Endothelial cell of hepatic sinusoid (primary cell): ENCODE measurements around the gene SLC36A3.
"Not testable (repeated sequence)": the region's sequence is repeated elsewhere in the genome, so short reads cannot be mapped to it uniquely, and the experiment has no call there.

Experiments used
- in situ Hi-C: cut with HindIII; loops from 2 replicates; pipeline ENCODE4 v1.10.0; 2017; ENCODE audit warnings: low sequenced_read_pairs

Gene SLC36A3

DNA sequence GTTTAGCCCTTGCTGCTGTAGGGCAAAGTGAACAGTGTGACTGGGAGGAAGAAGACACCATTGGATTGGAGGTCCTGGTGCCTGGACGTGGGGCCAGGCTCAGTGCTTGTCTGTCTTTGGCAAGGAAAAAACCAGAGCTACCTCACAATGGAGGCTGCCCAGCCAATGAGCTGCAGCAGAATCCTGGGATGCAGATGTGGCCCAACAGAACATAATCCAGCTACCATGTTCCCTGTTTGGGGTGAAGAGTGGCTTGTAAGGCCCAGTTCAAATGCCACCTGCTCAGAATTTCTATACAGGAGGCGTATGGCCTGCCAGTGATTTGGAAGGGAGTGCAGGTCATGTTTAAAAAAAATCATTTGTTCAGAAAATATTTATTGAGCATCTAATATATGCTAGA is at the start of gene SLC36A3:
Gene SLC36A3, minus strand, starts transcription at position 101 of the 400 bp plus-strand sequence. CDS start 412 bp downstream, outside the sequence.
- in situ Hi-C loops = no loop called here

DNA sequence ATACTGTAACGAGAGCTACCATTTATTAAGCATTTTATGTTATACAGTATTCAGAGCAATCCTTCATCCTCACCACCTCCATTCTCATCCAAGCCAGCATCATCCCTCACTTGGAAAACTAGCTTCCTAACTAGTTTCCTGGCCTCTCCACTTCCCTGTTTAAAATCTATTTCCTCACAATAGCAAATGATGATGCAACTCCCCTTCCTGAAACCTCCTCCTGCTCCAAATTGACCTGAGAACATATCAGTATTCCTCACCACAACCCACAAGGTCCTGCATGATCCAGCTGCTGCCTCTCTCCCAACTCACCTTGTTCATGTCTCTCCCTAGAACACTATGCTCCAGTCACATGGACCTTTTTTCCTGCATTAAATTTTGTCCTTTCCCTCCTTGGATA is 48.1 kb upstream of the SLC36A3 start:
- in situ Hi-C loops = no loop called here

DNA sequence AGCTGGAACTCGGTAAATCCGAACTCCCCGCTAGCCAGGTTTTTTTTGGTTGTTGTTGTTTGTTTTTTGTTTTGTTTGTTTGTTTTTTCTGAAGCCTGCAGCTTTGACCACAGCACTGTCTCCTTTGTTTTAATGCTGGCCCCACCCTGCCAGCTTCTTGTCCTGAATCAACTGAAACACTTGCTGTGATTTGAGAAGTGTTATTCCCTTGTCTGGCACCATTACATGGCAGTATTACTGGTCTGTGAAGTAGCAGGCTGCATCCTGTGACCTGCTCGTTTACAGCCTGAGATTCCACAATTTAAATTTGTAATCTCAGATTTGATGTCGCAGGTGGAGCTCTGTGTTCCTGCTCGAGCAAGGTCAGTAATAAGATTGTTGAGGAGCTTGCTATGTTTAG is 45.2 kb upstream of the SLC36A3 start:
- in situ Hi-C loops = no loop called here

DNA sequence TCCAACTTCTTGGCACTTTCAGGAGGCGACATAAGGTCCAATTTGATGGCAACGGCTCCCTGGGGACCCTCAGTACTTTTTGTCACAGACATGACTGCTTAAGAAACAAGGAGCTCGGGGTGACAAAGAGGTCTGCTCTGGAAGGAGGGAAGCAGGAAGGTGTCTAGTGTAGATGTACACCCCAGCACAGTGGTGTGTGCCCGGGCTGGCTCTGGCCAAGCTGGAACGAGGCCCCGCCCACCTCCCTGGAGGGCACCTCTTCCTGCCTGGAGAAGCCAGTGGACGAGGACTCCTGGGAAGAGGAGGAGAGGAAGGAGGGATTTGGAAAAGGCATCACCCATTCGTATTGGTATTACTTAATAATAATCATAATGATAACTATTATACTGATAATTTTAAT is 43.8 kb upstream of the SLC36A3 start, which contains the start of gene SLC36A2:
Gene SLC36A2, minus strand, starts transcription at position 191 of the 400 bp plus-strand sequence. Its CDS starts 99 bp downstream, at position 92.
- in situ Hi-C loops = no loop called here

DNA sequence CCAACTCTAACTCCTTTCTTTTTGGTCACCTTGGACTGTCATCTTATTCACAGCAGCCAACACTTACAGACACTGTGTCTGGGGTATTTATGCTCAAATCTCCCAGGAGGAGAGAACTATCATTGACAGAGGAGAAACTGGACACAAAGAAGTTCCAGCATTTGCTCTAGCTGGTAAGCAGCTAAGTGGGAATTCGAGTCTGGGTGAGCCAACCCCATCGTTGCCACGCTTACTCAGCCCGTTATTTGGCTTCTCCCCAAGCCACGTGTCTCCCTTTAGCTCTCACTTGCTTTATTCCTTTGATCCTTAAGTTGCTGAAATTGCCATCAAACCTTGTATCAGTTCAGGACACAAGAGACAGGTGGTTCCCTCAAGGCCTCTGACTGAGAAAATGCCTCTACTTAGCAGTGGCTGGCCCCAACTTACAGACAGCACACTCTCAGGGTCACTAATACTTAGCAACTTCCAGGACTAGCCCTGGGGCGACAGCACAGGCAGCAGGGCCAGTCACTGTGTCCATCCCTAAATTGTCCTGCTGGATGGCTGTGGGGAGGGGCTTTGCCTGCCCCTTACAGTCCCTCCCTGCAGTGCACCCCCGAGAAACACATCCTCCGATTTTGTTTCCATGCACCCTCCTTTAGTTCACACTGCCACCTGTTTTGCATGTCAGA is 42.4 kb upstream of the SLC36A3 start:
- in situ Hi-C loops = no loop called here

DNA sequence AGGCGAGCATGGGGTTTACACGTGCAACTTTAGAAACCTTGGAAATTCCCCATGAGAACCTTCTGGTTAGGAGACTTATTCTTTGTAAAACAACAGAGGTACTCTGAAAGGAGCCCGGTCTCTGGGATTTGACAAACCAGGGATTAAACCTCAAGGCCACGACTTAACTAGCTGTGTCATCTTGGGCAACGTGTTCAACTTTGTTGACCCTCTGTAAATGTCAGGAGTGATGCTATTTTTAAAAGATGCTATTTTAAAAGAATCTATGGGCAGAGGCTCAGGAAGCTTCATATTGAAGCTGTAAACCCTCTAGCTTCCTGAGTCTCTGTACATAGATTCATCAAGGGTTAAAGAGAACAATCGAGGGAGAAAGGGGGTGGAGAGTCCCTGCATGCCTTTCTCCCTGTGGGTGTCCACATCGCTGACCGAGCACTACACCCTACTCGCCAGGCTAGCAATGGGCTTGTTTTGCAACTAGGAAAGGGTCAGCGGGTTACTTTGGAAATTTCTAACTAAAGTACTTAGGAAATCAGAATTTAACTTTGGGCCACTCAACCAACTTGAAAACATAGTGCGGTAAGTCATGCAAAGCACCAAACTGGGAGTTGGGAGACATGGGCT is 41.7 kb upstream of the SLC36A3 start:
- in situ Hi-C loops = no loop called here

DNA sequence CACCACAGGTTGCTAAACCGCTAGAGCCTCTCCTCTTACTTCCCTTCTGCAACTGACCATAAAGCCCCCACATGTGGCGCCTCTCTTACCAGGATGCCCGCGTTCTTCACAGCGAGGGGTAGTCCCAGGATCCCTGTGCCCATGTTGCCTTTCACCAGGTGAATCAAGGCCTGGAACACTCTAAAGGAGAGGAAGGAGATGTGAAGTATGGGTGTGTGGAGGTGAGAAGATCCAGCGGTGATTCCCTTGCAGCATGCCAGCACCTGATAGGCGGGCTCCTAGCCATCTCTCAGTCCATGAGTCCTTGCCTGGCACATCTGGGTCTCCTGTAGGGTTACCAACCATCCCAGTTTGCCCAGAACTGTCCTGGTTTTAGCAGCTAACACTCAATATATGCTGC is 40.5 kb upstream of the SLC36A3 start:
- in situ Hi-C loops = no loop called here

DNA sequence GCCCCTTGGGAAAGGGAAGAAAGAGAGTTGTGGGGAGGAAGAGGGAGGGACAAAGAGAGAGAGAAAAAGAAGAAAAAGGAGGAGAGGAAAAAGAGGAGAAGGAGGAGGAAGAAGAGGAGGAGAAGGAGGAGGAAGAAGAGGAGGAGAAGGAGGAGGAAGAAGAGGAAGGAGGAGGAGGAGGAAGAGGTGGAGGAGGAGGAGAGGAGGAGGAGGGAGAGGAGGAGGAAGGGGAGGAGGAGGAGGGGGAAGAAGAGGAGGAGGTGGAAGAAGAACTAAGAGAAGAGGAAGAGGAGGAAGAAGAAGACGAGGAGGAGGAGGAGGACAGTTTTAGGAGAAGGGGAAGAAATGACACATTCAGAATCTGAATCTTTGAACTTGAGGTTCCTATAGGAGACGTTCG is 36.4 kb upstream of the SLC36A3 start:
- in situ Hi-C loops = no loop called here

DNA sequence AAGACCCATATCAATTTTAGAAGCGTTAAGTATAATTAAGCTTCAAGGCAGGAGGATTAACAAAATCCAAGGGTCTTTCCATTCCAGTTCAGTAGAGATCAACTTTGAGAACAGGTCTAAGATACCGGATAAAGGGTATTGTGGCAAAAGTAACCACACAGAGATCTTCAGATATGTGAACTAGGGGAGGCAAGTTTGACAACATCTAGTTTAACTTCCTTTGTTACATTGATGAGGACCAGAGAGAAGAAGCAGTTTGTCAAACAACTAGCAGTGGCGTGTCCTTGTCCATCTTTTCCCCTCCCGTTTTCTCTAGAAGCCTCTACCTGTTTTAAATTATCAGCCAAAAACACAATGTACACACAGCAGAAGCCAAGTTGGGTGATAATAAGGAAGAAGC is 35.2 kb upstream of the SLC36A3 start:
- in situ Hi-C loops = loop anchor here (10.0 kb wide), 1 partner anchor 64 kb away; no protein-coding TSS in a partner anchor

DNA sequence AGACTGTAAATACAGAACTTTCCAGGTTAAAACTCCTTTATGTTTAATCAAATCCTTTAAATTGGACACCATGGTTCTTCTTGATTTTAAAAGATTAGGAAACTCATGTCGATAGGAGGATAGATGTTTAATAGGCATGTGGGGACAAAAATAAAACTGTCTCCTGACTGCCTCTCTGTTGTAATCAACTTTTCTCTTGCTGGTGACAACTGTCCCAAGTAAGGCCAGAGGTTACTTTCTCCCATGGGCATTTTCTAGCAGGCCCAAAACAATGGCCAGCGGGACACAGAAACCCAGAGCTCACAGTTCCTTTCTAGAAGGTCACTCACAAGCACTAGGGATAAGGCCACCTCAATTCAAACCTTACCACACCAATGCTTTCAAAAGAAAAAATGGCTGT is 29.3 kb upstream of the SLC36A3 start:
- in situ Hi-C loops = loop anchor here (10.0 kb wide), 1 partner anchor 58 kb away; no protein-coding TSS in a partner anchor

DNA sequence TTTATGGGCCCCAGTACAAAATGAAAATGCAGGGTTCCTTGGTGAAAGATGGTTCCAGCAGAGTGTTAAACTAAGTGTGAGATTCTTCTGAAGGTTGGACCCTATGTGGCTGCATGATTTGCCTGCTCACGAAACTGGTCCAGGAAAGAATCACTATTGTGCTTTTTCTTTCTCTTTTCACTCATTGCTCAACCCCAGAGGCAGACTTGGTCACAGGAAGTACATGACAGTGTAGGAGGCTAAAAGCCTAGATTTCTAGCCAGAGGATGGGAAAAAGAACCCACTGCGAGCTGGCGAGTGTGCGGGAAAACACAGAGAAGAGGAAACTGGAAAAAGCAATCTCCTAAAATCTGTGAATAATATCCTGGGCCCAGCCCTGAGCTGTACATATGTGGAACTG is 25.2 kb upstream of the SLC36A3 start:
- in situ Hi-C loops = no loop called here

DNA sequence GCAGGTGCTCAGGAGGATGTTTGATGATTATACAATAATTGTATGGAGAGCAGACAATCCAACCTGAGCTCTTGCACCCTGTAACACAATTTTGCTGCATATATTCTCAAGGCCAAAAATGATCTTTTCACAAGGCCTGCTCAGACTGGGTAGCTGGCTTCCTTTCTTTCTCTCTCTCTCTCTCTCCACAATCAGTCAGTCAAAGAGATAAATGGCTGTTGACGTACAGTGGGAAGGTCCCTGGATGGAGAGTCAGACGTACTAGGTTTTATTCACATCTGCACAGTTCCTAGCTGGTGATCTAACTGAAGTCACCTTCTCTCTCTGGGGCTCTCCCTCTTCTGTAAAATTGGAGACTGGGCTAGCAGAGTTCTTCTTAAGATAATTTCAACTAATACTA is 24.0 kb upstream of the SLC36A3 start:
- in situ Hi-C loops = no loop called here

DNA sequence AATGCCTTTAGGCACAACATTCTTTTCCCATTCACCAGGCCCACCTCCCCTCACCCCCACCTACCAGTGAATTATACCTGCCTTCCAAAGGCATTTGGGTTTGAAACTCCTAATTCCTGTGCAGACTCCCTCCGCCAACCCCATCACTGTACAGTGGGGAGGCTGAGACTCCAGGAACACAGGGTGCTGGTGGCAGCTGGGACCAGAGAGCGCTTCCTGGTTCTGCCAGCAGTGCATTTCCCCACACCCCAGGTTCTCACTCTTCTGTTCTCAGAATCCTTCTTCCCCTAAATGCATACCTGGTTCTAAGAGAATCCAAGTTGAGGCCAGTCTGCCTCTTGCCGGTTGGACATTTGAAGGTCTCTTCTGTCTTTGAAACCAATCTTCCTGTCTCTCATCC is 22.7 kb upstream of the SLC36A3 start:
- in situ Hi-C loops = no loop called here

DNA sequence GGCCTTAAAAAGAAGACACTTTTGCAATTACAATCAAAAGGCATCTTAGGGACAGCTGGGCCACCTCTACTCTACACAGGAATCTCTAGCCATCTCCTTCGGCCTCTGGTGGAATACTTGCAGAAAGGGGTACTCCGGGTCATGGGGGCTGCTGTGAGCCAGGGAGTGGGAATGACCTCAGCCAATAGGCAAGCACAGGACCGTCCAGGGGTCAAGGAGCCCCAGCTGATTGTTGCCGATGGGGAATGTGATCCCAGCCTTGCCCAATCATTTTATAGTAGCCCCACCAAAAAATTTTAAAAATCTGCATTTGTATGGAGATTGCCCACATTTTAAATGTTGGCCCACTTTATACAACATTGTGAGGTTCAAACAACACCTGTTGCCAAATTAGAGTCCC is 16.9 kb upstream of the SLC36A3 start:
- in situ Hi-C loops = no loop called here

DNA sequence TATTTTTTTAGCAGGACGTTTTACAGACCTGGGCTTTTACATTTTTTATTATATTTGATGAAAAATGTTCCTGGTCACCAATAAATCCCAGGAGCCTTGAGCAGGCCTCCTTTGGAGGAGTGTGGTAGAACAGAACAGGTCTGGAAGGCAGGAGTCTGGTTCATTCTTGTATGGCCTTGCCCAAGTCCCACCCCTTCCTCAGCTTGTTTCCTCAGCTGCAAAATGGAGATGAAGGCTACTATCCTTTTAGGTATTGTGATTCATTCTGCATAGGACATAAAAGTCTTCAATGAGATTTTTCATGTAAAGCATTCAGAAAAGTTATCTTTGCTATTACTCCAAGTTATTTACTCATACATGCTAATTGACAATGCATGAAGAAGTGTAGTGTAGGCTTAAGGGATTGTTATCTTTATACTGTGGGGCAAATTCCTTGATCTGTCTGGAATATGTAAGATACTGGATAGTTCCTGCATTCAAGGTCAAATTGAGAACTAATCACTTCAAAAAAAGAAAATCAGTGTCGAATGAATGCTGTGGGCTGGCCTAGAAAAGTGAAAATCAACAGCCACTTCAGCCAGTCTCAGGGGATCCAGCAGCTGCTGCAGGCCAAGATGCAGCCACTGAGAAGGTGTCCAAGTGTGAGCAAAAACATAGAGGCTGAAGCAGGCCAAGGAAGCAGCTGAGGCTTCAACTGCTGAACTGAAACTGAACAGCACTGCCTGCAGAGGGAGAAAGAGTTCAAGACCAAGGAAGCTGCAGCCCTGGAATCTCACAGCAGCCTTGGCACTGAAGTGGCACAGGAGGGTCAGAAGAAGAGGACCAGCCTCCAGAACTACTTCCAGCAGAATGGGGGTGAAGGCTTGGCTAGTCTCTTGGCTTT is 15.5 kb upstream of the SLC36A3 start:
- in situ Hi-C loops = no loop called here

DNA sequence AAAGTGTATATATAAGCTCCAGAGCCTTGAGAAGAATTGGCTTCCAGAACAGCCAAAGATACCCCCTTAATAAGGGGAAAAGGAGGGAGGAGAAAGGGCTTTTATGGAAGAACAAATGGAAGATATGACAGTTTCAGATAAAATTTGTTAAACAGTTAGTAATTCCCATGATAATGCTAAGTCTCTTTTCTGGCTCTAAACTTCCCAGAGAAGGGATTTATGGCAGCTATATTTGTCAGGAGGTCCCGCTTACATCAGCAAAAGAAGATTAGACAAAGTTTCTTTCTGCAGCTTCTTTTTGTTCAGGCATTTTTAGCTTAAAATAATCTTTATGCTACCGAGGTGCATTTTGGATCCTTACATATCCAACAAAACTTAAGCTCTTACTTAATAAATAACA is 14.3 kb upstream of the SLC36A3 start:
- in situ Hi-C loops = no loop called here

DNA sequence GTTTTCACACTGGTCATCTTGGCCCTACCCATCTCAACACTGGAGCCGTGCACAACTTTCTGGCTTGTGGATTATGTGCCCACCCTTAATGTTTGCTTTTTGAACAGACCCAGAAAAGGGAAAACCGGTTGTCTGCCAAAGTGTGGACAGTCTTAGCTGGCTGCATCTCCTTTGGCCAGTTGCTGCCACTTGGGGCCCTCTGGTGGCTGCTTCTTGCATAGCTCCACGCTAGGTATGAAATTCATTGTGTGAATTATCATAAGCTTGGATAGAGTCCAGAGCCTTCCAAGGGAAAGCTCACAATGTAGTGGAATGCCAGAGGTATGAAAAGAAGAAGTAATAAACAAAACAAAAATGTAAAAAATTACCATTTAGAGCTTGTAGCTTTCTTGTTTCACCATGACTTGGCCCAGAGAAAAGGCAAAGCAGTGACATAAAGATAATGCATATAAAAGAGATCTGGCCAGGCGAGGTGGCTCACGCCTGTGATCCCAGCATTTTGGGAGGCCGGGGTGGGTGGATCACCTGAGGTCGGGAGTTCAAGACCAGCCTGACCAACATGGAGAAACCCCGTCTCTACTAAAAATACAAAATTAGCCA is 12.5 kb upstream of the SLC36A3 start:
- in situ Hi-C loops = no loop called here

DNA sequence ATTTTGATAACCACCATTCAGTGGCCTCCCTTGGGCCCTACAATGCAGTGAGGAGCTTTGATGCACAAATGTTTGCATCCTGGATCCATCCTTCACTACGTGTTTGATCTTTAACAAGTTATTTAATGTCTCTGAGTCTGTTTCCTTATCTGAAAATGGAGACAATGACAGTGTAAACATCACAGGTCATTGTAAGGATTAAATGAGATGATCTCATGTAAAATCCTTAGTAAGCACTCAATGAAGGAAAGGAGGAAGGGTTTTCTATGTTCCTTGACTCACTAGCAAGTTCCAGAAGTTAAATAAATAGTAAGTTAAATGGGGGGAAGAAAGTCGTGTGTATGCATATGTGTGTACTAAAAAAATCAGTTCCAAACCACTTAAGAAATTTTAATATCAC is 9.8 kb upstream of the SLC36A3 start:
- in situ Hi-C loops = no loop called here

DNA sequence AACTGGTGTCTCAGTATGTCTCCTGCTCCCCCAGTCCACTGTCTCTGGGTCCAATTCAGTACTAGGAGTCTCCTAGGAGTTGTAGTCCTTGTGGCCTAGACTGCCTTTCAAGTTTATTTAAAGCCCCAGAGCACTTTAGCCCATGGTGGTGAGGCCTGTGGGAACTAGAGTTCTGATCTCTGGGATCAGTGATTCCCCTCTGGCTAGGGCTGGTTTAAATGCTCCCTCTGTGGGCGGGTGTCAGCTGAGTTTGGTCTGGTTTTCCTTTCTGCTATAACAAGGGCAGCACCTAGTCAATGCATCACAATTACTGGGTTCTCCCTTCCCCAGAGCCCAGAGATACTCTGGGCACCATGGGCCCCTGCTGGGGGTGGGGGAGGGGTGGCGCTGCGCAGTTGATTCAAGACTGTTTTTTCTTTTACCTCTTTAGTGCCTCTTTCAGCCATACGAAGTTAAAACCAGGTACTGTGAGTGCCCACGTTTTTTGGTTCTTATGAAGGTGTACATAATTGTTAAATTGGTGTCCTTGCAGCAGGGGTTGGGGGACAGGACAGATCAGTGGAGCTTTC is 9.3 kb upstream of the SLC36A3 start:
- in situ Hi-C loops = no loop called here

DNA sequence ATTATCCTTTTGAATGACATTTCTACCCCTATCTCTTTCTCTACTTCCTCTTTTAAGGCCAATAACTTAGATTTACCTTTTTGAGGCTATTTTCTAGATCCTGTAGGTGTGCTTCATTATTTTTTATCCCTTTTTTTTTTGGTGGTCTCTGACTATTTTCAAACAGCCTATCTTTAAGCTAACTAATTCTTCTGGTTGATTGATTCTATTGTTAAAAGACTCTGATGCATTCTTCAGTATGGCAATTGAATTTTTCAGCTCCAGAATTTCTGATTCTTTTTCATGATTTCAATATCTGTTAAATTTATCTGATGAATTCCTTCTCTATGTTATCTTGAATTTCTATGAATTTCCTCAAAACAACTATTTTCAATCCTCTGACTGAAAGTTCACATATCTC is 7.4 kb upstream of the SLC36A3 start:
- in situ Hi-C loops = no loop called here

DNA sequence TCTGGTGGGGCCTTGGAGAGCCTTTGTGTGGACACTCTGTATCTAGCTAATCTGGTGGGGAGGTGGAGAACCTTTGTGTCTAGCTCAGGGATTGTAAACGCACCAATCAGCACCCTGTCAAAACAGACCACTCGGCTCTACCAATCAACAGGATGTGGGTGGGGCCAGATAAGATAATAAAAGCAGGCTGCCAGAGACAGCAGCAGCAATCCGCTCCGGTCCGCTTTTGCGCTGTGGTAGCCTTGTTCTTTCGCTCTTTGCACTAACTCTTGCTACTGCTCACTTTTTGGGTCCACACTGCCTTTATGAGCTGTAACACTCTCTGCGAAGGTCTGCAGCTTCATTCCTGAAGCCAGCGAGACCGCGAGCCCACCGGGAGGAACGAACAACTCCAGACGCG is 6.3 kb upstream of the SLC36A3 start:
- in situ Hi-C loops = not testable (repeated sequence)
